Measurements from ENCODE around the gene ZFYVE28. TPM values are rescaled to one million over a fixed set of nuclear protein-coding genes. Genes with fewer than 3 reads are reported as not detected.

ZFYVE28 gene
- total RNA-seq, 3 donors from 2014 or later, result 32.4 to 56.4 (median 42.9) TPM

- H3K36me3 ChIP-seq (ENCODE audit: low read depth), result no peaks in the 10 kb centered on the region
- peaks cover 5% of the 10 kb centered on the region for H3K9me3 ChIP-seq
- peak in 1 of 3 donors; percentile 34 for DNase-seq
- no peaks in the 10 kb centered on the region for H3K4me1 ChIP-seq (ENCODE audit: low read depth)
- ATAC-seq, result no peak
- intact Hi-C loops (cut with DNase I, micrococcal nuclease), result no loop called here
- TF ChIP-seq CTCF (IDR thresholded peaks at IDR 0.05), result no peak
- H3K4me3 ChIP-seq, result no peak overlapping the region
These were observed 46.5 kb downstream of the ZFYVE28 start for GRCh38 chr4:2371765-2372487.

- peak; percentile 6 for ATAC-seq
These were observed 47.7 kb downstream of the ZFYVE28 start for GRCh38 chr4:2370597-2371320.

GRCh38 chr4:2368746-2369437 is 49.6 kb downstream of the ZFYVE28 start:
- no peak overlapping the region for H3K4me3 ChIP-seq
- ATAC-seq (no peak), DNase-seq (peak in 1 of 3 donors; percentile 10)
- intact Hi-C loops (cut with DNase I, micrococcal nuclease), result no loop called here
- H3K36me3 ChIP-seq (ENCODE audit: low read depth), result no peaks in the 10 kb centered on the region
- H3K4me1 ChIP-seq (ENCODE audit: low read depth), result peaks cover 3% of the 10 kb centered on the region
- TF ChIP-seq CTCF (IDR thresholded peaks at IDR 0.05), result no peak
- H3K9me3 ChIP-seq, result peaks cover 5% of the 10 kb centered on the region

More at GRCh38 chr4:2370597-2371320, 47.7 kb downstream of the ZFYVE28 start:
- no peak for TF ChIP-seq CTCF (IDR thresholded peaks at IDR 0.05)
- intact Hi-C loops (cut with DNase I, micrococcal nuclease), result no loop called here
- no peak overlapping the region for H3K4me3 ChIP-seq
- peaks cover 5% of the 10 kb centered on the region for H3K9me3 ChIP-seq
- H3K36me3 ChIP-seq (ENCODE audit: low read depth), result no peaks in the 10 kb centered on the region
- H3K4me1 ChIP-seq (ENCODE audit: low read depth), result no peaks in the 10 kb centered on the region
- DNase-seq, result peak in 1 of 3 donors; percentile 29

- TF ChIP-seq CTCF (IDR thresholded peaks at IDR 0.05), result no peak
- Histone ChIP-seq H3K9me3 (peaks cover 5% of the 10 kb centered on the region), H3K4me3 (no peak overlapping the region), H3K4me1 (ENCODE audit: low read depth) (peaks cover 3% of the 10 kb centered on the region), H3K36me3 (ENCODE audit: low read depth) (no peaks in the 10 kb centered on the region)
- DNase-seq, result peak in 1 of 3 donors; percentile 13
- intact Hi-C loops (cut with DNase I, micrococcal nuclease), result no loop called here
- ATAC-seq, result no peak
These were observed 50.8 kb downstream of the ZFYVE28 start for GRCh38 chr4:2367626-2368025.

- Histone ChIP-seq H3K36me3 (ENCODE audit: low read depth) (no peaks in the 10 kb centered on the region), H3K9me3 (peaks cover 5% of the 10 kb centered on the region), H3K4me1 (ENCODE audit: low read depth) (peaks cover 3% of the 10 kb centered on the region), H3K4me3 (no peak overlapping the region)
- intact Hi-C loops (cut with DNase I, micrococcal nuclease), result no loop called here
- no peak for ATAC-seq
- DNase-seq, result peak in 1 of 3 donors; percentile 37
- TF ChIP-seq CTCF (IDR thresholded peaks at IDR 0.05), result no peak
These were observed 51.9 kb downstream of the ZFYVE28 start for GRCh38 chr4:2366252-2367192.

Measured in mucosa of descending colon (tissue), 3 donors.